ENCODE data around the gene STX18. TPM values are rescaled to one million over a fixed set of nuclear protein-coding genes. Genes with fewer than 3 reads are reported as not detected.

STX18 gene
- total and polyA plus RNA-seq, 2 of the 13 experiments (the other 11 are each of a cell fraction or from before 2014, with no cell fraction given) = 23.9 to 37.1 TPM

DNA sequence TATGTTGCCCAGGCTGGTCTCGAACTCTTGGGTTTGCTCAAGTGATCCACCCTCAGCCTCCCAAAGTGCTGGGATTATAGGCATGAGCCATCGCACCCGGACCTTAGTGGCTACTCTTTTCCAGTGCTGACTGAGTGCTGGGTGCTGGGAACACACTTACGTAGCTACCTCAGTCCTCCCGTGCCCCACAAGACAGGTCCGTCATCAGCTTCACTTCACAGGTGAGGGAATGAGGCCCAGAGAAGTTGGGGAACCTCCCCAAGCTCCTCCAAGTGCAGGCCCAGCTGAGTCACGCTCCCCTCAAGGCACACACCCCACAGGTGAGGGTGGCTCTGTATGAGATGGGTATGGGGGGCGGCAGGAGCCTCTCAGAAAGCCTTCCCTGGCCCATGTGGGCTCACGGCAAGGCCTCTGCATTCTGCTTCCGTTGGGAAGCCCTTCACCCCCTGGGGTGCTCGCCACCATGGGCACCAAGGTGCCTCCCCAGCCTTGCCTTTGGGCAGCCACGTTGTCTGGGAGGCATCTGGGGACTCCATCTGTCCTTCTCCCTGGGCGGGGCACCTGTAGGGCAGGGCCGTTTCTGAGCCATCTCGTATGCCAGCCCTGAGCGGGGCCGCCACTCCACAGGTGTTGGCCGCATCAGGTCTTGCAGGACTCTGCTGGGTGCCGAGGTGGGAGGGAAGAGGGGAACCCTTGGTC lies 126.6 kb downstream of the STX18 start:
- FAIRE-seq = no peak
- Histone ChIP-seq H3K9ac (ENCODE audit: insufficient read depth, low read depth, low read length) (no peak overlapping the region), H3K4me1 (ENCODE audit: insufficient read depth, low read length) (no peaks in the 10 kb centered on the region), H3K79me2 (ENCODE audit: insufficient read depth, low read length) (no peaks in the 10 kb centered on the region), H3K27ac (ENCODE audit: extremely low read length, insufficient read depth, low read length) (no peak overlapping the region), H3K4me2 (ENCODE audit: low read depth, low read length) (no peak overlapping the region), H3K4me3 (replicated peaks in 1 of 3; ENCODE audit: insufficient read depth in 1 of 3, low read depth in 2 of 3, low read length in 3 of 3) (no peak overlapping the region), H3K36me3 (replicated peaks in 1 of 2; ENCODE audit: control insufficient read depth in 1 of 2, insufficient read depth in 2 of 2, low read length in 2 of 2) (peaks cover 7 to 17% of the 10 kb centered on the region in 2 experiments; a peak in 4 of 5 replicates), H4K20me1 (ENCODE audit: insufficient read depth, low read length) (no peaks in the 10 kb centered on the region), H3K27me3 (ENCODE audit: control insufficient read depth in 1 of 2, insufficient read depth in 2 of 2, low read length in 2 of 2) (no peaks in the 10 kb centered on the region), H2AFZ (ENCODE audit: low read length) (no peak overlapping the region), H3K9me3 (ENCODE audit: low read length) (no peaks in the 10 kb centered on the region)
- no peak for DNase-seq (ENCODE audit: low spot score)
- POLR2A ChIA-PET = no interaction called here
- in situ Hi-C loops (cut with HindIII; ENCODE audit: extremely low pct_ligation_motif_present, low pct_unique_long_range_greater_than_20kb) (no loop called here), intact Hi-C loops (cut with micrococcal nuclease; ENCODE audit: unreplicated experiment) (no loop called here)
- CTCF ChIA-PET (ENCODE audit: low intra/inter-chr PET ratio, low total read pairs) = no interaction called here
- no TSS peak for BruUV-seq (replicated peaks)
- ATAC-seq = no peak
- WGBS (ENCODE audit: low lambda C conversion rate) = 95% methylated on average over 14 of the region's 19 CpGs
- TF ChIP-seq RFX5 (IDR thresholded peaks at IDR 0.05; ENCODE audit: low read depth, low read length) = no peak
- TF ChIP-seq AGO2 (optimal IDR thresholded peaks at IDR 0.05; ENCODE audit: low read depth, low read length) = peak; percentile 75
- no peak for TF ChIP-seq MBD4 (IDR thresholded peaks at IDR 0.05; ENCODE audit: borderline replicate concordance, low read length)
- TF ChIP-seq ZNF83 (CRISPR knock-in tag; IDR thresholded peaks at IDR 0.05; ENCODE audit: borderline replicate concordance) = no peak
- no peak for TF ChIP-seq ZNF101 (CRISPR knock-in tag; IDR thresholded peaks at IDR 0.05; ENCODE audit: borderline replicate concordance, low read depth)
- no peak for TF ChIP-seq MYPOP (CRISPR knock-in tag; IDR thresholded peaks at IDR 0.05)

GRCh38 chr4:4413806-4414205 lies 128.0 kb downstream of the STX18 start:
- POLR2A ChIA-PET = no interaction called here
- intact Hi-C loops (cut with micrococcal nuclease; ENCODE audit: unreplicated experiment) = no loop called here
- TF ChIP-seq SOX5 (CRISPR knock-in tag; IDR thresholded peaks at IDR 0.05; ENCODE audit: borderline replicate concordance) = no peak
- TF ChIP-seq NCOR1 (IDR thresholded peaks at IDR 0.05; ENCODE audit: borderline replicate concordance, low read length) = no peak
- no peak for TF ChIP-seq RAD21 (CRISPR knock-in tag; IDR thresholded peaks at IDR 0.05)
- no peak for TF ChIP-seq RBFOX2 (IDR thresholded peaks at IDR 0.05; ENCODE audit: low read depth, low read length)
- no peak for TF ChIP-seq ZNF513 (CRISPR knock-in tag; conservative IDR thresholded peaks at IDR 0.05)
- TF ChIP-seq MED13 (CRISPR knock-in tag; IDR thresholded peaks at IDR 0.05) = no peak
- no peak for TF ChIP-seq ZNF678 (CRISPR knock-in tag; IDR thresholded peaks at IDR 0.05)
- no peak for TF ChIP-seq ELF4 (CRISPR knock-in tag; IDR thresholded peaks at IDR 0.05; ENCODE audit: borderline replicate concordance)
- TF ChIP-seq, protein P1, sequence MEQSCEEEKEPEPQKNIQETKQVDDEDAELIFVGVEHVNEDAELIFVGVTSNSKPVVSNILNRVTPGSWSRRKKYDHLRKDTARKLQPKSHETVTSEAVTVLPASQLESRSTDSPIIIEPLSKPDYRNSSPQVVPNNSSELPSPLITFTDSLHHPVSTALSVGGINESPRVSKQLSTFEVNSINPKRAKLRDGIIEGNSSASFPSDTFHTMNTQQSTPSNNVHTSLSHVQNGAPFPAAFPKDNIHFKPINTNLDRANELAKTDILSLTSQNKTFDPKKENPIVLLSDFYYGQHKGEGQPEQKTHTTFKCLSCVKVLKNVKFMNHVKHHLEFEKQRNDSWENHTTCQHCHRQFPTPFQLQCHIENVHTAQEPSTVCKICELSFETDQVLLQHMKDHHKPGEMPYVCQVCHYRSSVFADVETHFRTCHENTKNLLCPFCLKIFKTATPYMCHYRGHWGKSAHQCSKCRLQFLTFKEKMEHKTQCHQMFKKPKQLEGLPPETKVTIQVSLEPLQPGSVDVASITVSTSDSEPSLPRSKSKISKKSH (CRISPR knock-in tag; IDR thresholded peaks at IDR 0.05; ENCODE audit: borderline replicate concordance) = no peak

More at GRCh38 chr4:4413806-4414205, 128.0 kb downstream of the STX18 start:
- Histone ChIP-seq H3K4me1 (ENCODE audit: insufficient read depth, low read length) (no peaks in the 10 kb centered on the region), H2AFZ (ENCODE audit: low read length) (no peak overlapping the region), H4K20me1 (ENCODE audit: insufficient read depth, low read length) (no peaks in the 10 kb centered on the region), H3K9ac (ENCODE audit: insufficient read depth, low read depth, low read length) (no peak overlapping the region), H3K27me3 (ENCODE audit: control insufficient read depth in 1 of 2, insufficient read depth in 2 of 2, low read length in 2 of 2) (peaks cover 0 to 3% of the 10 kb centered on the region in 2 experiments; a peak in 1 of 5 replicates), H3K27ac (ENCODE audit: extremely low read length, insufficient read depth, low read length) (no peak overlapping the region), H3K4me3 (replicated peaks in 1 of 3; ENCODE audit: insufficient read depth in 1 of 3, low read depth in 2 of 3, low read length in 3 of 3) (no peak overlapping the region), H3K9me3 (ENCODE audit: low read length) (no peaks in the 10 kb centered on the region), H3K79me2 (ENCODE audit: insufficient read depth, low read length) (no peaks in the 10 kb centered on the region), H3K36me3 (replicated peaks in 1 of 2; ENCODE audit: control insufficient read depth in 1 of 2, insufficient read depth in 2 of 2, low read length in 2 of 2) (peaks cover 3% of the 10 kb centered on the region in 2 experiments; a peak in 2 of 5 replicates), H3K4me2 (ENCODE audit: low read depth, low read length) (no peak overlapping the region)
- CTCF ChIA-PET (ENCODE audit: low intra/inter-chr PET ratio, low total read pairs) = no interaction called here
- ATAC-seq = no peak; the same call in 2 of the 3 replicates
- in situ Hi-C loops (cut with HindIII; ENCODE audit: extremely low pct_ligation_motif_present, low pct_unique_long_range_greater_than_20kb) = no loop called here
- FAIRE-seq = no peak
- BruUV-seq (replicated peaks) = no TSS peak
- 84% methylated on average over 5 of the region's 7 CpGs for WGBS (ENCODE audit: low lambda C conversion rate)
- no peak for DNase-seq (ENCODE audit: low spot score)

All from HepG2 (cell line).